ENCODE measurements around the gene FOXC1.

FOXC1 gene

DNA sequence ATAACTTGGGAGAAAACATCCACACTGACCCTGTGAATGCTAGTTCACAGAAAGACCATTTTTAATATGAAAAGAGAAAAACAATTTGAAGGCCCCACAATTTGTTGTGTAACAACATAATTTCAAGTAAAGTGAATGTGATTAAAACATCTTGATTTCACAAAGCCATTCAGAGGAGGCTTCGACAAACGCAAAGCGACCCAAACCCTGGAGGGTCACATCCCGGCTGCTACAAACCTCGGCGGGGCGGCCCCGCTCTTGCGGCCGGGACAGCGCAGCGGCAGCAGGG, 14.0 kb downstream of the FOXC1 start:
- no peak for DNase-seq (ENCODE audit: extremely low read depth, insufficient read length)
- H3K4me3 ChIP-seq (replicated peaks; ENCODE audit: low read depth, low read length) = no peak overlapping the region
- H3K27me3 ChIP-seq (replicated peaks; ENCODE audit: control insufficient read depth, insufficient read depth, low read length) = no peaks in the 10 kb centered on the region; the same call in 1 of the 2 replicates
- no peaks in the 10 kb centered on the region for H3K36me3 ChIP-seq (ENCODE audit: control insufficient read depth, insufficient read depth, low read length)
- TF ChIP-seq CTCF (IDR thresholded peaks at IDR 0.05; ENCODE audit: insufficient read depth, low read length, poor library complexity, severe bottlenecking) = no peak

- DNase-seq (ENCODE audit: extremely low read depth, insufficient read length) = no peak
- Histone ChIP-seq H3K27me3 (replicated peaks; ENCODE audit: control insufficient read depth, insufficient read depth, low read length) (no peaks in the 10 kb centered on the region; the same call in 1 of the 2 replicates), H3K4me3 (replicated peaks; ENCODE audit: low read depth, low read length) (peak overlapping the region; percentile 71), H3K36me3 (ENCODE audit: control insufficient read depth, insufficient read depth, low read length) (no peaks in the 10 kb centered on the region)
- TF ChIP-seq CTCF (IDR thresholded peaks at IDR 0.05; ENCODE audit: insufficient read depth, low read length, poor library complexity, severe bottlenecking) = no peak
Observed at GRCh38 chr6:1624058-1624850, 14.5 kb downstream of the FOXC1 start.

DNA sequence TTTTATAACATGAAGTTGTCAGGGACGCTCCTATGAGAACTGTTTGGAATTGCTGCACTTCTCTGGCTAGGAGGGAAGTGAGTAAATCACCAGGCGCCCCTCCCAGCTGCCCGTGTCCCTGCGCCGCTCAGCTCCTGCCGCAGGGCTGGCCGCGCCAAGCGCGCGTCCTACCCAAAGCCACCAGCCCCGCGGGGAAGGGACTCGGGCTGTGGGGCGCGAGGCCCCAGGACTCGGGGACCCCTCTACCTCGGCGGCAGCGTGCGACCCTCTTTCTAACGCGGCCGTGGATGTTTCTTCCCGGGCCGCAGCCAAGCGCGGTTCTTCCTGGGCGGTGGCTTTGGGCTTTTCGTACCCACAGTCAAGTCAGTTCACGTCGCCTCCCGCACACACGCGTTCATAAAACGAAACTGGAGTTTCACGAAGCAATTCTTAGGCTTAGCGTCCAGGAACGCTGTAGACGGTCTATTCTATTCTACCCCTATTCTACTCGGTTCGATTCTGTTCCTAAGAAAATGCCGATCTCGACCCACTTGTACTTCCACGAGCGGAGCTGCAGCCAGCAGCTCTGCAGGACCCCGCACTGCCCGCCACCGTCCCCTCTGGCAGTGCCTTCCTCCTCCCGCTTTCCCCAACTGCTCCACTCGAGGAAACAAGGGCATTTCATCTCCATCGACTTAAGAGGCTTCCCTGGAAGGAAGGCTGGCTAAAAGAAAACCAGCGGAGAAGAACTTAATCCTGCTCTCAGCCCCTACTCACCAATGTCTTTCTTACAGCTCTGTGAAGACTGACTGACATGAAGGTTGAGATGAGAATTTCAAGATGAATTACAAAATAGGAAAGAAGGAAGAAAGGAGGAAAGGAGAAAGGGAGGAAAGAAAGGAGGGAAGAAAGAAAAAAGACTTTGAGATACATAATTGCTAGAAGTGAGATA, 15.4 kb downstream of the FOXC1 start:
- Histone ChIP-seq H3K36me3 (ENCODE audit: control insufficient read depth, insufficient read depth, low read length) (no peaks in the 10 kb centered on the region), H3K4me3 (replicated peaks; ENCODE audit: low read depth, low read length) (peak overlapping the region; percentile 71), H3K27me3 (replicated peaks; ENCODE audit: control insufficient read depth, insufficient read depth, low read length) (no peaks in the 10 kb centered on the region; the same call in 1 of the 2 replicates)
- no peak for TF ChIP-seq CTCF (IDR thresholded peaks at IDR 0.05; ENCODE audit: insufficient read depth, low read length, poor library complexity, severe bottlenecking)
- DNase-seq (ENCODE audit: extremely low read depth, insufficient read length) = no peak

DNA sequence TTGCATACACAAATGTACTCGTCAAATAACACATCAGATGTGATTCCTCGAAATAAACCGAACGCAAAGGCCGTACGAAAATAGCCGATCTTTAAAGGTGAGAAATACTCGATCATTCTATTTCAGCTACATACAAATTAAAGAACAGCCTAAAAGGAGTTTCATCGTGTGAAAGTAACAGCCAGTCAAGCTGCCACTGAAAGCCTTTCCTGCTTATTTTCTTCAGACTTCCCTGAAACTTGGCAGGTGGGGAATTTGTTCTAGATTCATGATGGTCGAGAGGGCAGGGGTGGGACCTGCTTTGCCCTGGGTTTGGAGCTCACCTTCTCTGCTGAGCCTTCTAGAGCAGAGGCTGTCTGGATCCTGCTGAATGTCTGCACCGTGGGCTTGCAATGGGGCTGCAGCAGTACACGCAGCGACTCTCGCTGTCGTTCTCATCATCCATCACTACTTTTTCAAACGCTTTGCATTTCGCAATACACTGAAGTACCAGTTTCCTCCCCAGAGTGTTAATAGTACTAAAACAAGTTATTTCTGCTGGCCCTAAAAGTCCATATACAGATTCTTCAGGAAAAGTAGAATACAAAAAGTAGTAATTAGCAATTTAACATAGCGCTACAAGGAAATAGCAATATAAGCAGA, 16.2 kb downstream of the FOXC1 start:
- DNase-seq (ENCODE audit: extremely low read depth, insufficient read length) = no peak
- no peak for TF ChIP-seq CTCF (IDR thresholded peaks at IDR 0.05; ENCODE audit: insufficient read depth, low read length, poor library complexity, severe bottlenecking)
- H3K27me3 ChIP-seq (replicated peaks; ENCODE audit: control insufficient read depth, insufficient read depth, low read length) = no peaks in the 10 kb centered on the region; the same call in 1 of the 2 replicates
- no peak overlapping the region for H3K4me3 ChIP-seq (replicated peaks; ENCODE audit: low read depth, low read length)
- H3K36me3 ChIP-seq (ENCODE audit: control insufficient read depth, insufficient read depth, low read length) = no peaks in the 10 kb centered on the region

DNA sequence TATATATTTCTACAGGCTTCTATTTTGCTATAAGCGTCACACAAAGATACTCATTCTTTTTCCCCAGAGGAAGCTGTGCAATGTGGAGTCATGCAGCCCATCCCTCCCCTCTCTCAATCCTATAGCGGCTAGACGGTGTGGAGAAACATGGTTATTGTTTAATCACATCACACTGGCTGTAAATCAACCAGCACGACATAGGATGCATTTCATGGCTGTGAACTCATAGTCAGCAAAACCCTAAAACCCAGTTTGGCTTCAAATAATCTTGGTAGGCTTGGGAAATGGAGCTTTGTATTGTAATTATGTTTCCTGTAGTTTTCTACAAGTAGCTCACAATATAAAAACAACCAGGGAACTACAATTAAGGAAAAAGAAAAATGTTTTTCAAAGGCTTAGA, 16.8 kb downstream of the FOXC1 start:
- no peak for DNase-seq (ENCODE audit: extremely low read depth, insufficient read length)
- no peaks in the 10 kb centered on the region for H3K36me3 ChIP-seq (ENCODE audit: control insufficient read depth, insufficient read depth, low read length)
- H3K27me3 ChIP-seq (replicated peaks; ENCODE audit: control insufficient read depth, insufficient read depth, low read length) = no peaks in the 10 kb centered on the region; the same call in 1 of the 2 replicates
- H3K4me3 ChIP-seq (replicated peaks; ENCODE audit: low read depth, low read length) = no peak overlapping the region
- no peak for TF ChIP-seq CTCF (IDR thresholded peaks at IDR 0.05; ENCODE audit: insufficient read depth, low read length, poor library complexity, severe bottlenecking)
